PC-9 (cell line): ENCODE measurements around the gene FLOT1.

ENCODE experiments used
- CTCF ChIP-seq: fragments of 200-600 bp; sonication (generic); conservative IDR thresholded peaks from 2 replicates; pipeline ENCODE4 v1.6.1; 2017; ENCODE audit warnings: mixed run types, antibody characterized with exemption, mild to moderate bottlenecking, moderate library complexity
- EZH2 ChIP-seq: fragments of 200-600 bp; sonication (generic); IDR thresholded peaks from 2 replicates; pipeline ENCODE4 v1.8.0; 2017; ENCODE audit warnings: antibody characterized with exemption, low read depth

GRCh38 chr6:30712441-30712945 is 30.0 kb downstream of the FLOT1 start:
- no peak for TF ChIP-seq CTCF
- no peak for TF ChIP-seq EZH2
